Suppressor macrophage (primary cell): Measurements from ENCODE around the gene TNFRSF14.
"Not testable (repeated sequence)": the region's sequence is repeated elsewhere in the genome, so short reads cannot be mapped to it uniquely, and the experiment has no call there.

Experiments used
- DNase-seq, 4 experiments: peaks; one replicate each; pipeline ENCODE4 v3.0.0-alpha.2; 2020 to 2022

The TNFRSF14 gene

GRCh38 chr1:2569060-2569459 is 12.9 kb downstream of the TNFRSF14 start:
- peak in 1 of 4 experiments; percentile 8 for DNase-seq

DNA sequence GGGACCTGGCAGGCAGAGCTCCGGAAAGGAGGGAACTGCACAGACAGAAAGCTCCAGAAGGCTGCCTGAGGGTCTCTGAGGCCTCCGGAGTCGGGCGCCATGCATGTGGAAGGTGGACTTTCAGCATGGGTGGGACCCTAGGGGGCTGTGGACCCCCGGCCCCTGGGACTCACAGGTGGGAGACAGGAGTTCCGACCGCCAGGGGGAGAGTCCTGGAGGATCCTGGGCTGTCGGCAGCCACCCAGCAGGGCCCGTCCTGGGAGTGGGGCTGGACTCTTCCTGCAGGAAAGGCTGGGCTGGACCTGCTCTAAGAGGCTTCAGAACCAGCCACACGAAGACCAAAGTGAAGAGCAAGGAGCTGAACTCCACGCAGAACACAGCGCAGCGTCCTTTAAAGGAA is 13.5 kb downstream of the TNFRSF14 start:
- not testable (repeated sequence) for DNase-seq

DNA sequence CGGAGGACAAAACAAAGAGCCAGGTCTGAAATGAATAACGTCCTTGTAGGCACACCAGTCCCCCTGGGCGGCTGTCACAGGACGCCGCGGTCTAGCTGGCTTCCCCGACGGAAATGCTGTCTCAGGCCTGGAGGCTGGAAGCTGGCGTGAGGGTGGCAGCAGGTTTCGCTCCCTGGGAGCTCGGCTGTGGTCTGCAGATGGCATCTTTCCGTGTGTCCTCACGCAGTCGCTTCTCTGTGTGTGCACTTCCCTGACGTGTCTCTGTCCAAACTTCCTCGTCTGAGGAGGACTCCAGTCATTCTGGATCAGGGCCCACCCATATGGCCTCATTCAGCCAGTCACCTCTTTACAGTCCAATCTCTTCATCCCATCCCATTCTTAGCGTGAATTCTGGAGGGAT is 14.2 kb downstream of the TNFRSF14 start:
- DNase-seq = peak in 3 of 4 experiments; percentile 59 to 75 (median 62)

- DNase-seq = no peak
These were observed 15.2 kb downstream of the TNFRSF14 start for GRCh38 chr1:2571348-2571747.

- peak in 3 of 4 experiments; percentile 12 to 51 (median 27) for DNase-seq
These were observed 17.2 kb downstream of the TNFRSF14 start for GRCh38 chr1:2573250-2573920.

- no peak for DNase-seq
These were observed 18.2 kb downstream of the TNFRSF14 start for GRCh38 chr1:2574350-2574749.

DNA sequence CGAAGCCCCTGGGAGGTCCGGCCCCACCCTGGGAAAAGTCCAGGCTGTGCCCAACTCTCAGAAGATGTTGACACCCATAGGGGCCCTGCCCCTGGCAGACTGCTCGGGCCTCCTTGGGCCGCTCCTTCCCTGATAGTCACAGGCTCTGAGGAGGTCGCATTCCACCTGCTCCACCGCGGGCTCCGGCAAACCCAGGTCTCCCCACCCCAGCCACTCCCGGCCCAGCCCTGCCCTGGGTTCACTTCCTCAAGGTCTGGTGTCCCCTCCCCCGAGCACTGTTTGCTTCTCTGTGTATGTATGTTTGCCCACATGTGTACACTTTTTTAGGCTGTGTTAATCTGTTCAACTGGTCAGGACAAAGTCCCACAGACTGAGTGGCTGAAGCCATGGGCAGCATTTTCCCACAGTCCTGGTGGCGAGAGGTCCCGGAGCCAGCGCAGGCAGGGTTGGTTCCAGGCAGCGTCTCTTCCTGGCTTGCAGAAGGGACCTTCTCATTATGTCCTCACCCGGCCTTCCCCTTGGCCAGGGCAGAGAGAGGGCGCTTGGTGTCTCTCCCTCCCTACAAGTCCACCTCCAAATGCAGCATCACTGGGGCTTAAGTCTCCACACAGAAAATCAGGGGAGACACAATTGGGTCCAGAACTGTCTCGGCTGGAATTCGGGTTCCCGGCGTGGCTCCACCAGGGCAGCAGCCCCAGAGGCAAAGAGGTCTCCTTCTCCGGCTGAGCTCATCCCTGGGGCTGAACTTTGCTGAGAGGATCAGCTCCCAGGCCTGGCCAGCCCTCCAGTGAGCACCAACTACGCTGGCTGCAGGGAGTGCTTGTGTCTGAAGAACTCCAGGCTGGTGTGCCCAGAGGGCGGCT is 19.9 kb downstream of the TNFRSF14 start:
- DNase-seq = peak in 3 of 4 experiments; percentile 36 to 66 (median 59)

DNA sequence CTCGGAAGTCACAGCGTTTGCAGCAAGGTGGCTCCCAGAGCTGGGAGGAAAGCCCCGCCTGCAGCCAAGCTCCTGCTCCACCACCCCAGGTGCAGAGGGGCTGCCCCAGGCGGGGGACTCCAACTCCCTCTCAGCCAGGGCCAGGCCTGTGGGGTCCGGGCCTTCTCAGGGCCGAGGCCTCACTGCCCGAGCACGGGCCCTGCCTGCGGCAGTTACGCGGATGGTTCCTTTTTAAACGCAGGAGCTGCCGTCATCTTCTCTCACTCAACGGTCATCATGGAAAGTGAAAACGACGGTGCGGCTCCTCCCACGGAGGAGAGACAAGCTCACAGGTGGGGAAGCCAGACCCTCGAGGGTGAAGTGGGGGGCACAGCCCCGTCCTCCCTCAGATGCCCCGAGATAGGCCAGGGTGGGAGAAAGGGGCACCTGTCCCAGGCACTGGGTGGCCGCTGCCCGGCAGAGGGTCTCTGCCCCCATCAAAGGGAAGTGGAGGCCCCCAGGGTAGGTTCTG is 21.4 kb downstream of the TNFRSF14 start:
- peak in 1 of 4 experiments; percentile 63 for DNase-seq

DNA sequence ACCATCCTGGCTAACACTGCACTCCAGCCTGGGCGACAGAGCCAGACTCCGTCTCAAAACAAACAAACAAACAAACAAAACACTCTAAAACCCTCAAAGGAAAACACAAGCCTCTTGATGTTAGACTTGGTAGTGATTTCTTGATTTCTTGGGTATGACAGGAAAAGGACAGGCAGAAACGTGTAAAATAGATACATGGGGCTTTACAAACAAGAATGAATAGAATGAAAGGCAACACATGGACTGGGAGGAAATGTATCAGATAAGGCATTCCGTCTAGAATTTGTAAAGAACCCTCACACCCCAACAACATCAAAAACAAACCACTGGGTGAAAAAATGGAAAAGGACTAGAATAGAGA is 22.6 kb downstream of the TNFRSF14 start:
- DNase-seq = no peak

DNA sequence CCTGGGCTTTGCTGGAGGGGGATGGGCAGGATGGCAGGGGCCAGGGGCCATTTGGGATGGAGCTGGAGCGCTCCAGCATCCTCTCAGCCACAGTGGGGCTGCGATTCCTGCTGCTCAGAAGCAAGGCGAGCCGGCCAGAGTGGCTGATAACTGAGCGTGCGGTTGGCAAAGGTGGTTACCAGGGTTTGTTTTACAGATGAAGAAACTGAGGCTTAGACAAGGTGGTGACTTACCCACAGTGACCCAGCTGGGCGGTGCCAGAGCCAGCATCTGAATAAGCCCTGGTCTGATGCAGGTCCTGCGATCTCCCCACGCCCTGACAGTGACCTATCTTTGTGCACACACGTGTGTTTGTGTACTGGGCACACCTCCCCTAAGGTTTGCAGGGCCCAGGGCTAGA is 24.5 kb downstream of the TNFRSF14 start:
- peak in 1 of 4 experiments; percentile 7 for DNase-seq

GRCh38 chr1:2582391-2582790 is 26.2 kb downstream of the TNFRSF14 start:
- DNase-seq = peak; percentile 71 to 89 (median 86)

DNA sequence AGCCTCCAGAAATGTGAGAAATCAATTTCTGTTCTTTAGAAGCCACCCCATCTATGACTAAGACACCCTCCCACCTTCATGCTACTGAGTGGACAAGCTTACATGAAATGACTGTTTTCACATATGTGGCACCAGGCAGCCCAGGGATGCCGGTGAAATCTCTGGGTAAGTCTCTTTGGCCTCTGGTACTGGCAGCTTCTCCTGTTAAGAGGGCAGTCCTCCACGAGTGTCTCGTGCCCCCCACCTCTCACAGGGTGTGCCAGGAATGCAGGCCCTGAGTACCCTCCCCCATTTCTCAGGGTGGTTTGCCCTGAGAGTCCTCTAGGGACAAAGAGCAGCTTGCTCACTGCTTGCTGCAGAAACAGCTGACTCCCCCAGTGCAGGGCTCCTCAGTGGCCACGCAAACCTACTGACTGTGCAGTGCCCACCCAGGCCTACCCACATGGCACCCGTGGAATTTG is 27.2 kb downstream of the TNFRSF14 start:
- peak in 3 of 4 experiments; percentile 48 to 57 (median 52) for DNase-seq

- peak in 3 of 4 experiments; percentile 27 to 56 (median 50) for DNase-seq
These were observed 27.7 kb downstream of the TNFRSF14 start for GRCh38 chr1:2583871-2584351.

GRCh38 chr1:2584686-2585317 is 28.6 kb downstream of the TNFRSF14 start:
- DNase-seq = no peak

- DNase-seq = peak; percentile 81 to 93 (median 92)
These were observed 29.3 kb downstream of the TNFRSF14 start for GRCh38 chr1:2585318-2586092.

DNA sequence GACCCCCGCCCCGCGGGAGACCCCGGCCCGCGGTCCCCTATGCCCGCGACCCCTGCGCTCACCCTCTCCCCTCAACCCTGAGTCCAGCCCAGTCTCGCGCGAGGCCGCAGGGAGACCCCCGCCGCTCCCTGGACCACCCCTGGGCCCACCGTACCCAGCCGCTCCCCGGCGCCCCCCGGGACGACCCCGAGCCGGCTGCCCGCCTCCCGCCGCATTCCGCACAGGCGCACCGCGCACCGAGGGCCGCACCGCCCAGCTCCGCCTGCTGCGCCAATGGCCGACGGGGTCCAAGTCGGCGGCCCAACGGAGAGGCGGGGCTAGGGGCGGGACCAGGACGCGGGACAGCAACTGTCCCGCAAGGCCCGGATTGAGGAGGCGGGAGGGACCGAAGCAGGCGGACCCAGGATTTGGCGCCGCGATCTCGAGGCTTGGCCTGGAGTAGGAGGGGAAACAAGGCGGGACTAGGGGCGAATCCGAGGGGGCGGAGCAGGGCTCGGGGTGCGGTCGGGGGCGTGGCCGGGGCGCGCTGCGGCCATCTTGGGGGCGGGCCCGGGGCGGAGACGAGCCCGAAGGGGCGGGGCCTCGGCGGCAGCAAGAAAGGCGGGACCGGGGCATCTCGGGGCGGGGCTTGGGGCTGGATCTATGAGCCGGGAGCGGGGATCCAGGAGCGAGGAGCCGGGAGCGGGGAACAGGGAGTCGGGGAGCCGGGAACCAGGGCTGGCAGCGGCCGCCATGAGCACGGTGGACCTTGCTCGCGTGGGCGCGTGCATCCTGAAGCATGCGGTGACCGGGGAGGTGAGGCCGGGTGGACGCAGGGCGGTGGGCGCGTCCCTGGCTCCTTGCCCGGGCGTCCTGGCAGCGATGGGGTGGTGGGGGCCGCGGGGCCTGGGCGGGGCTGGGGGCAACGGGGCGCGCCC is 30.2 kb downstream of the TNFRSF14 start, which contains the start of gene PRXL2B:
Gene PRXL2B (plus strand): TSS at position 624 of the 917 bp plus-strand sequence. CDS start 109 bp downstream, at position 733.
- peak; percentile 100 for DNase-seq

- peak in 1 of 4 experiments; percentile 42 for DNase-seq
These were observed 31.1 kb downstream of the TNFRSF14 start for GRCh38 chr1:2587071-2587859.

- DNase-seq = no peak
These were observed 31.8 kb downstream of the TNFRSF14 start for GRCh38 chr1:2587860-2588571.
